ENCODE data around the gene TRAPPC3.
"Not testable (repeated sequence)": the region's sequence is repeated elsewhere in the genome, so short reads cannot be mapped to it uniquely, and the experiment has no call there.

The TRAPPC3 gene

GRCh38 chr1:36149237-36149972, at the start of gene TRAPPC3:
TSS of gene TRAPPC3 (minus strand) at chr1:36149486. CDS start at chr1:36149378, 108 bp downstream.
- DNase-seq: peak; percentile 93 to 98

- DNase-seq: no peak
These were observed 49.4 kb upstream of the TRAPPC3 start for GRCh38 chr1:36198641-36199040.

- DNase-seq: not testable (repeated sequence)
These were observed 47.5 kb upstream of the TRAPPC3 start for GRCh38 chr1:36196805-36197204.

GRCh38 chr1:36187800-36188593, 38.7 kb upstream of the TRAPPC3 start:
- peak; percentile 71 to 85 for DNase-seq

- DNase-seq: no peak
These were observed 34.1 kb upstream of the TRAPPC3 start for GRCh38 chr1:36183309-36183856.

- no peak for DNase-seq
These were observed 33.4 kb upstream of the TRAPPC3 start for GRCh38 chr1:36182734-36183133.

GRCh38 chr1:36179220-36179600, 29.9 kb upstream of the TRAPPC3 start:
- no peak for DNase-seq

GRCh38 chr1:36178471-36179219, 29.4 kb upstream of the TRAPPC3 start:
- DNase-seq: no peak

- DNase-seq: no peak
These were observed 28.5 kb upstream of the TRAPPC3 start for GRCh38 chr1:36177589-36178431.

- DNase-seq: no peak
These were observed 27.0 kb upstream of the TRAPPC3 start for GRCh38 chr1:36176106-36176949.

- no peak for DNase-seq
These were observed 26.1 kb upstream of the TRAPPC3 start for GRCh38 chr1:36175137-36176095.

GRCh38 chr1:36174713-36175112, 25.4 kb upstream of the TRAPPC3 start:
- DNase-seq: no peak

- peak in 1 of 2 experiments; percentile 18 for DNase-seq
These were observed 23.7 kb upstream of the TRAPPC3 start for GRCh38 chr1:36172983-36173382.

GRCh38 chr1:36172017-36172747, 22.9 kb upstream of the TRAPPC3 start:
- DNase-seq: no peak

GRCh38 chr1:36170643-36171412, 21.5 kb upstream of the TRAPPC3 start:
- no peak for DNase-seq

- no peak for DNase-seq
These were observed 19.2 kb upstream of the TRAPPC3 start for GRCh38 chr1:36168514-36168913.

- DNase-seq: no peak
These were observed 17.9 kb upstream of the TRAPPC3 start for GRCh38 chr1:36166938-36167905.
